Measurements from ENCODE around the gene RAPGEF1. TPM values are rescaled to one million over a fixed set of nuclear protein-coding genes. Genes with fewer than 3 reads are reported as not detected.

RAPGEF1 gene, protein sequence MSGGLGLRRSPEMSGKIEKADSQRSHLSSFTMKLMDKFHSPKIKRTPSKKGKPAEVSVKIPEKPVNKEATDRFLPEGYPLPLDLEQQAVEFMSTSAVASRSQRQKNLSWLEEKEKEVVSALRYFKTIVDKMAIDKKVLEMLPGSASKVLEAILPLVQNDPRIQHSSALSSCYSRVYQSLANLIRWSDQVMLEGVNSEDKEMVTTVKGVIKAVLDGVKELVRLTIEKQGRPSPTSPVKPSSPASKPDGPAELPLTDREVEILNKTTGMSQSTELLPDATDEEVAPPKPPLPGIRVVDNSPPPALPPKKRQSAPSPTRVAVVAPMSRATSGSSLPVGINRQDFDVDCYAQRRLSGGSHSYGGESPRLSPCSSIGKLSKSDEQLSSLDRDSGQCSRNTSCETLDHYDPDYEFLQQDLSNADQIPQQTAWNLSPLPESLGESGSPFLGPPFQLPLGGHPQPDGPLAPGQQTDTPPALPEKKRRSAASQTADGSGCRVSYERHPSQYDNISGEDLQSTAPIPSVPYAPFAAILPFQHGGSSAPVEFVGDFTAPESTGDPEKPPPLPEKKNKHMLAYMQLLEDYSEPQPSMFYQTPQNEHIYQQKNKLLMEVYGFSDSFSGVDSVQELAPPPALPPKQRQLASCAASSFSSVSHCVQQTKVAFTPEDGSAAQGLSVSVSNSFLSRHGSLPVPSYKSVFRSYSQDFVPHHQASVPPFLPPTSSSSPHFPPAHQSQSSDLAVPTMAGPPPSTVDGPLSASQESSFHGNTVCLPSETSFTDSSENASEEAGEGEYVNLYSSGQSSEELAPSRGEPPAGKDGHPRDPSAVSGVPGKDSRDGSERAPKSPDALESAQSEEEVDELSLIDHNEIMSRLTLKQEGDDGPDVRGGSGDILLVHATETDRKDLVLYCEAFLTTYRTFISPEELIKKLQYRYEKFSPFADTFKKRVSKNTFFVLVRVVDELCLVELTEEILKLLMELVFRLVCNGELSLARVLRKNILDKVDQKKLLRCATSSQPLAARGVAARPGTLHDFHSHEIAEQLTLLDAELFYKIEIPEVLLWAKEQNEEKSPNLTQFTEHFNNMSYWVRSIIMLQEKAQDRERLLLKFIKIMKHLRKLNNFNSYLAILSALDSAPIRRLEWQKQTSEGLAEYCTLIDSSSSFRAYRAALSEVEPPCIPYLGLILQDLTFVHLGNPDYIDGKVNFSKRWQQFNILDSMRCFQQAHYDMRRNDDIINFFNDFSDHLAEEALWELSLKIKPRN (N-terminal part only)
- total RNA-seq (2014; rRNA removed; shearing (Covaris generic)): 78.5 and 82.0 TPM in 2 replicates

DNA sequence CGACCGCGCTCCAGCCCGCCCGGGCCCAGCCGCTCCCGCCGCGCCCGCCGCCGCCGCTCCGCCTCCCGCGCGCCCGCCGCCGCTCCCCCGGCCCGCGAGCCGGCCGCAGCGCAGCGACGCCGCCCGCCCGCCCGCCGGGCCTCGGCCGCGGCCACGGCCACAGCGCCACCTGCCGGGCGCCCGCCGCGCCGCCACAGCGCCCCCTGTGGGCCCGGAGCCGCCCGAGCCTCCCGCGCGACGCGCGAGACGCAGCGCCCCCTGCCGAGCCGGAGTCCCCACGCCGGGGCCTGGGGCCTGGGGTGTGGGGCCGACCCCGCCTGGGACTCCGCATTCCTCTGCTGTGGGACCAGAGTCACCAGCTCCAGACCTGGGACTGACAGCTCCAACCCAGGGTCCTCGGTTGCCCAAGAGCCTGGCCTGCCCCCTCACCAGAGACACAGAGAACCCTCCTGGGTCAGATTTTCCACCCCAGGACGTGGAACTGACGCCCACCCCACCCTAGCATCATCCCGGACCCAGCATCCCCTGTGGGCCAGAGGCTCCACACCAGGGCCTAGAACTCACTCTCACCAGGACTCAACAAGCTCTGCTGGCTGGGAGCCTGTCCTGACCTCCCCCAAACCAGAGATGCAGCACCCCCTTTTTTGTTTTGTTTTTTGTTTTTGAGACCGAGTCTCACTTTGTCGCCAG, at the start of gene RAPGEF1:
RAPGEF1 (minus strand) TSS at position 118 of the 690 bp plus-strand sequence. CDS start 246 bp downstream, outside the sequence.
- H3K27me3 ChIP-seq: no peaks in the 10 kb centered on the region
- H3K36me3 ChIP-seq: no peaks in the 10 kb centered on the region
- peaks cover 26% of the 10 kb centered on the region for H3K4me1 ChIP-seq
- peak; percentile 67 to 73 for DNase-seq
- peak within 1 kb of the TSS; percentile 66 for H3K27ac ChIP-seq
- peak within 1 kb of the TSS; percentile 77 for H3K4me3 ChIP-seq
- no peaks in the 10 kb centered on the region for H3K9me3 ChIP-seq (replicated peaks)

DNA sequence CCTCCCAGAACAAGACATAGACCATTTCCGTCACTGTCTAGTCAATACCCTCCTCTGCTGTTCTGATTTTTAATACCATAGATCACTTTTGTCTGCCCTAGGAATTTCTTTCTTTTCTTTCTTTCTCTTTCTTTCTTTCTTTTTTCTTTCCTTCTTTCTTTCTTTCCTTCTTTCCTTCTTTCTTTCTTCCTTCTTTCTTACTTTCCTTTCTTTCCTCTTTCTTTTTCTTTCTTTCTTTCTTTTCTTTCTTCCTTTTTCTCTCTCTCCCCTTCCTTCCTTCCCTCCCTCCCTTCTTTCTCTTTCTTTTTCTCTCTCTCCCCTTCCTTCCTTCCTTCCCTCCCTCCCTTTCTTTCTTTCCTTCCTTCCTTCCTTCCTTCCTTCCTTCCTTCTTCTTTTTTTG, 49.0 kb upstream of the RAPGEF1 start:
- DNase-seq: no peak
- Histone ChIP-seq H3K4me1 (no peaks in the 10 kb centered on the region), H3K9me3 (replicated peaks) (no peaks in the 10 kb centered on the region), H3K27me3 (peaks cover 23% of the 10 kb centered on the region), H3K36me3 (no peaks in the 10 kb centered on the region), H3K27ac (no peak overlapping the region), H3K4me3 (no peak overlapping the region)

DNA sequence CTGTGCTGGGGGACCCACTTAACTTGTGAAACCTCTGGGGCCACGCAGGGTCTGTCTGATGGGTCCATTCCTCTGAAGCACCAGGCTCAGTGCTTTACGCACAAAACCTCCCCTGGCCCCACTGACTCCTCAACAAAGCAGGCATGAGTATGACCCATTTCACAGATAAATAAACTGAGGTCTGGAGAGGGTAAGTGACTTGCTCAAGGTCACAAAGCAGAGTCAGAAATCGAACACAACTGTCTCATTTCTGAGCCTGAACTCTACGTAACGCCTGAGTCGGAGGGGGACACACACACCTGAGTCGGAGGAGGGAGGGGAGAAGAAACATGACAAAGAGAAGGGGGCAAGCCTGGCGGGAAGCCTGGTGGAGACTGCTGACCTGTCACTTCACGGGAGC, 48.0 kb upstream of the RAPGEF1 start:
- peaks cover 16% of the 10 kb centered on the region for H3K27me3 ChIP-seq
- DNase-seq: no peak
- H3K4me1 ChIP-seq: no peaks in the 10 kb centered on the region
- H3K4me3 ChIP-seq: no peak overlapping the region
- H3K36me3 ChIP-seq: no peaks in the 10 kb centered on the region
- no peaks in the 10 kb centered on the region for H3K9me3 ChIP-seq (replicated peaks)
- H3K27ac ChIP-seq: no peak overlapping the region

DNA sequence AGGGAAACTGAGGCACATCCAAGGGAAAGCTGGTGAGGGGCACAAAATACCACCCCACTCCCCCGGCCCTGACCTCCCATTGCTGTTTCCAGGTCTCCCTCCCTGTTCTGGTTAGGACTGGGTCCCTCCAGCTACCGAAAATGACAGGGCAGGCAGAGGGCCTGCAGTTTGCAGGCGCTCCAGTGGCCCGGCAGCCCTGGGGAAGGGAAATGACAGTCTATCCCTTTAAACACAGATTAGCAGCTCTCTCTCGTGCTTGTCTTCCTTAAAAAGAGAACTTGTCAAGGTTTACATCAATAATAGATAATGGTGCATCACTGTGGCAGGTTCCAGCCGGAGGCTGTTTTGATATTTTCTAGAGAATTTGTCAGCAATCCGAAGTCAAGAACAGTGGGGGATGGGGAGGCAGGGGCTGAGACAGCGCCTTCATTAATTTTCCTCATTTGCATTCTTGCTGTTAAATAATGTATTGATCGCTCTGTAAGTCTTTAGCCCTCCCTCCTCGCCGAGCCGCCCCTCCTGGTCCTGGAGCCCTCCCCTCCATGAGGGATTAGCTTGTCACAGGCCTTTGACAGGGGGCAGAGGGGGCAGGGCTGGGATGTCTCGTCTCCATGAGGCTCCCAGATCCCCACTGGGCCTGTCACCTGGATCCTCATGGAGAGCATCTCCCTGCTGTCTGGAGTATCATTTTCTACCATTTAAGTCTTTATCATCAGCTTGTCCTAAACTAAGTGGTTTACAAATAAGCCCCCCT, 45.0 kb upstream of the RAPGEF1 start:
- no peak overlapping the region for H3K4me3 ChIP-seq
- H3K27me3 ChIP-seq: peaks cover 16% of the 10 kb centered on the region
- DNase-seq: no peak
- no peaks in the 10 kb centered on the region for H3K36me3 ChIP-seq
- no peaks in the 10 kb centered on the region for H3K4me1 ChIP-seq
- no peaks in the 10 kb centered on the region for H3K9me3 ChIP-seq (replicated peaks)
- H3K27ac ChIP-seq: no peak overlapping the region

DNA sequence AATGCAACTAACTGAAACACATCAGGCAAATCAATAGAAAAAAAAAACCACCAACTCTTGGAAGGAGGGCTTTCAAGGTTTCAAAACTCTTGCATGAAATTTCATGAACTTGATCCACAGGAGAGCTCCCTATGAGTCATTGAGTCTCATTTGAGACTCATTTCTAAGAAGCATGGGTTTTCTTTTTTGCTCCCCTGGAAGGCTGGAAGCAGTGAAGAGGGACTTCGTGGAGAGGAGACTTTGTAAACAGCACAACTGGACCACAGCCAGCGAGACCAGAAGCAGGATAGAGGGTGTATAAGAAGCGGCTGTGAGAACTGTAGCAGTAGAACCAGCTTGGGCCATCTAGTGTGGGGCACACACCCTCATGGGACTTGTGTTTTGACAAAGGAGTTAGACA, 41.2 kb upstream of the RAPGEF1 start:
- Histone ChIP-seq H3K27me3 (no peaks in the 10 kb centered on the region; the same call in none of the 2 replicates), H3K27ac (no peak overlapping the region), H3K36me3 (no peaks in the 10 kb centered on the region), H3K4me1 (no peaks in the 10 kb centered on the region), H3K4me3 (no peak overlapping the region), H3K9me3 (replicated peaks) (no peaks in the 10 kb centered on the region)
- no peak for DNase-seq

DNA sequence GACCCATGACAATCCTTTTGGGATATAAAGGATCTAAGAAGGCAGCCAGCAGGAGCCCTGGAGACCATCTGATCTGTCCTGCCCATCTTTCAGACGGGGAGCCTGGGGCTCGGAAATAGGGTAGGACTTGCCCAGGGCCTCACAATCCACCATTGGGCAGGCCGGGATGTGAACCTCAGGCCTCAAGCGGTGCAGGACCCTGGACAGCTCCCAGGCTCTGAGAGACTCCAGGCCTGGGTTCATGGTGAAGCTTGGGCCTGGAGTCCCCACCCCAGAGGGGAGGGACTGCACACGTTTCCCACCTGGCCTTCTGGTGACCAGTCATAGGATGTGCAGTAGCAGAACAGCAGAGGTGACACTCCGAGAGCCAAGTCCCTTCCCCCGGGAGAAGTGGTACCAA, 36.6 kb upstream of the RAPGEF1 start:
- DNase-seq: peak; percentile 74 to 87
- Histone ChIP-seq H3K9me3 (replicated peaks) (no peaks in the 10 kb centered on the region), H3K4me1 (no peaks in the 10 kb centered on the region), H3K27me3 (peaks cover 12% of the 10 kb centered on the region), H3K4me3 (no peak overlapping the region), H3K36me3 (no peaks in the 10 kb centered on the region), H3K27ac (no peak overlapping the region)

DNA sequence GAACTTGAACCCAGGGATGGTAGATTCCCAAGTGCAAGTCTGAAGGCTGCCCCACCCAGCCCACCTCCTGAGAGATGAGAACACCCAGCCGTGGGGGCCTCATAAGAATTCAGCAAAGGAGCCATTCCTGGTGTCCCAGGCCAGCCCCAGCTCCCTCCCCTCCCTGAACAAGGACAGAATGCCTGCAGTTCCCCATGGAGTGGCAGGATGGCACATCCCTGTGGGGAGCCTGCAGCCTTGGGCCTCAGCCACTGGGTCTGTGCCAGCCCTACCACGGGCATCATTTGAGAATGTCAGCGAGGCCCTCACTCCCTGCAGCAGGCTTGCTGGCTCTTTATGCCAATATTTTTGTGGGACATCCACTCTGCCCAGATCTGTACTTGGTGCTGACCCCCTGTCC, 36.2 kb upstream of the RAPGEF1 start:
- Histone ChIP-seq H3K27ac (no peak overlapping the region), H3K9me3 (replicated peaks) (no peaks in the 10 kb centered on the region), H3K27me3 (peaks cover 13% of the 10 kb centered on the region), H3K4me3 (no peak overlapping the region), H3K4me1 (no peaks in the 10 kb centered on the region), H3K36me3 (no peaks in the 10 kb centered on the region)
- no peak for DNase-seq

DNA sequence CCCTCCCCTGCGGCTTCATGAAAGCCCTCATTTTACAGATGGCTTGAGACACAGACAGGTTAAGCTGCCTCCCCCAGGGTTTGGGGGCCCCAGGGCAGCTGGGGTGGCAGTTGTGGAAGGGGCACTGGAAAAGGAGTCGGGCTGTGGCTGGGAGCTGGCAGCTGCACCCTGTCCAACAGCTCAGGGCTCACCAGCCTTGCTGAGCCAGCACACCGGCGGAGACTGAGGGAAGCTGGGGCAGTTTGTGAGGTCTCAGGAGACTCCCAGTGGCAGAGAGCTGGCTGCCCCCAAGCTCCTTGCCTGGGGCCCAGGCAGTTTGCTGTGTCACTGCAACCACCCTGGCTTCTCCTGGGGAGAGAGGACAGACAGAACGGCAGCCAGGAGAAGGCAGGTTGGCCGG, 34.8 kb upstream of the RAPGEF1 start:
- Histone ChIP-seq H3K27ac (no peak overlapping the region), H3K27me3 (peaks cover 19% of the 10 kb centered on the region), H3K36me3 (no peaks in the 10 kb centered on the region), H3K4me3 (no peak overlapping the region), H3K4me1 (no peaks in the 10 kb centered on the region), H3K9me3 (replicated peaks) (no peaks in the 10 kb centered on the region)
- no peak for DNase-seq

DNA sequence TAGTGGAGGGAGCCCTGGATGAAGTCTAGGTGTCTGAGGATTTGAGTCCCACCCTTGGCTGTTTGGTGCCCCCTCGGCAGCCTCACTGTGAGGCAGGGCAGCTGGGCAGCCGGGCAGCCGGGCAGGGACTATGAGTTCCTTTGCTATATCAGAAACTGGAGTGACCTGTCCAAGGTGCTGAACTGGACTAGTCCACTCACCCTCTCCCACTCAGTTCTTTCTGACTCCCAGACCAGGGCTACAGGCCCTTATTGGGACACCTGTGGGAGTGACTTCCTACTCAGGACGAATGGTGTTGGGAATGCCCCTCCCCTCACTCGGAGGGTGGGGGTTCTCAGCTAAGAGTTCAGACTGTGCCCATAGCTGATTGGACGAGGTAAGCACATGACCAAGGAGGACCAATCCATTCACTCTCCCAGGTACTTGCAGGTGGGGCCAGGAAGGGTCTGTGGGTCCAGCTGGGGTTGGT, 34.1 kb upstream of the RAPGEF1 start:
- no peaks in the 10 kb centered on the region for H3K36me3 ChIP-seq
- no peaks in the 10 kb centered on the region for H3K4me1 ChIP-seq
- H3K4me3 ChIP-seq: no peak overlapping the region
- no peak overlapping the region for H3K27ac ChIP-seq
- no peaks in the 10 kb centered on the region for H3K9me3 ChIP-seq (replicated peaks)
- peak; percentile 85 to 92 for DNase-seq
- H3K27me3 ChIP-seq: peaks cover 19% of the 10 kb centered on the region

DNA sequence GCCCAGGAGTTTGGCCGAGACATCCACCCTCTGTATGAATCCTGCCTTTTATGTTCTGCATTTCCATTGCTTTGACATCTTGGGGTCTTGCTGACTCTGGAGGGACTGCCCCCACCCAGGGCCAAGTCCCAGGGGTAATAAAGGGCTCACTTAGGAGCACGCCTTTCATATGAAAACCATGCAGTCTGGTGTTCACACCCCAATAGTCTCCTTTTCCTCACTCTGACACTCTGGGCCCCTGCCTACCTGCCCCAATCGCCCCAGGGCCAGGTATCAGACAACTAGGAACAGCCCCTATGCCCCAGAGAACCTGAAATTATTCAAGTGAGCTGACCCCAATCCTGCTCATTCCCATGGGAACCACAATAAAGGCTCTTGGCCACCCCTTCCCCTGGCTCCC, 33.1 kb upstream of the RAPGEF1 start:
- no peak overlapping the region for H3K27ac ChIP-seq
- no peaks in the 10 kb centered on the region for H3K36me3 ChIP-seq
- no peaks in the 10 kb centered on the region for H3K9me3 ChIP-seq (replicated peaks)
- H3K4me1 ChIP-seq: no peaks in the 10 kb centered on the region
- peaks cover 19% of the 10 kb centered on the region for H3K27me3 ChIP-seq
- no peak for DNase-seq
- H3K4me3 ChIP-seq: no peak overlapping the region

DNA sequence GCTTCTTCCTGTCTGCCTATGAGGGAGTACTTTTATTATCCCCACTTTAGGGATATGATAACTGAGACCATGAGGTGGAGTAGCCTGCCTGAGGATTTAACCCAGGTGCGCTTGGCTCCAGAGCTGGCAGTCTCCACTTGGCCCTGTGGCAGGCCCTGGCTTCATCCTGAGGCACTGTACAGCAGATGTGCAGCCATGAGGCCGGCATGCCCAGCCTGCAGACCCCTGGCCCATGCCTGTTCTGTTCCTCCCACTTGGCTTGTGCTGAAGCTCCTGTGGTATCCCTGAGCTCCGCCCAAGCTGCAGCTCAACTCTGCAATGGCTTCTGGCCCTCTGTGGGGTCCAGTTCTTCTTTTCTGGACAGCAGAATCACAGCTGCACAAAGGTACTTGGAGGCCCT, 31.8 kb upstream of the RAPGEF1 start:
- no peaks in the 10 kb centered on the region for H3K9me3 ChIP-seq (replicated peaks)
- H3K4me1 ChIP-seq: no peaks in the 10 kb centered on the region
- H3K4me3 ChIP-seq: no peak overlapping the region
- DNase-seq: no peak
- H3K36me3 ChIP-seq: no peaks in the 10 kb centered on the region
- H3K27me3 ChIP-seq: peaks cover 19% of the 10 kb centered on the region
- H3K27ac ChIP-seq: no peak overlapping the region

DNA sequence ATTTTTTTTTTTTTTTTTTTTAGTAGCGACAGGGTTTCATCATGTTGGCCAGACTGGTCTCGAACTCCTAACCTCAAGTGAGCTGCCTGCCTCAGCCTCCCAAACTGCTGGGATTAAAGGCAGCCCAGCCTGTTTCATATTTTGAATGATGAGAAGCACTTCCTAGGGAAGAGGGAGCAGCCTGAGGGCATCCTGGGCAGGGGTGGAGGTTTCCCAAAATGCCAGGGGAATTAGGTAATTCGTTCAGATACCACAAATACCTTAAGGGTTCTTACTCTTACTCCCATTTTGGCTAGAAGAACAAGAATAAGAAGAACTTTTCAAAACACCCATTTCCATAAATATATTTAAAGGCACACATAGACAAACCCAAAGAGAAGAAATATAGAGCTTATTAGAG, 29.5 kb upstream of the RAPGEF1 start:
- no peak for DNase-seq
- H3K9me3 ChIP-seq (replicated peaks): no peaks in the 10 kb centered on the region
- H3K4me3 ChIP-seq: no peak overlapping the region
- no peaks in the 10 kb centered on the region for H3K4me1 ChIP-seq
- H3K27ac ChIP-seq: no peak overlapping the region
- H3K36me3 ChIP-seq: no peaks in the 10 kb centered on the region
- H3K27me3 ChIP-seq: peaks cover 22% of the 10 kb centered on the region

DNA sequence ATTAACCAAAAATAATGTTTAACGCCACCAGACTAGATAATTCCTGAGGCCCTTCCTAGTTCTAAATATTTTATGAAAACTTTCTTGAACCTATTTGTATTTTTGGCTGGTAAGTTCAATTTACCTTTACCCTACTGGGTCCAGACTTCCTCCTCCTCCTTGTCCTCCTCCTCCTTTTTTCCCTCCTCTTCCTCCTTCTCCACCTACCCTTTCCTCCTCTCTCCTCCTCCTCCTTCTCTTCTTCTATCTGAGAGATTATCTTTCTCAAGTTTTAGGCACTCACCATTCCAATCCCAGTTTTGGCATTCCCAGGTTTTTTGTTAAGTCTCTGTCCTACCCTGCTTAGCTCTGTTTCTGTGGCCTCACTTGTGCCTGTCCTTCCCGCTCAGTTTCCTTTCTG, 24.7 kb upstream of the RAPGEF1 start:
- peaks cover 5% of the 10 kb centered on the region for H3K4me1 ChIP-seq
- H3K9me3 ChIP-seq (replicated peaks): no peaks in the 10 kb centered on the region
- no peak for DNase-seq
- H3K4me3 ChIP-seq: no peak overlapping the region
- H3K36me3 ChIP-seq: no peaks in the 10 kb centered on the region
- 0 out of 2 replicates have a peak, but pooled peaks cover 3% of the 10 kb centered on the region for H3K27me3 ChIP-seq
- no peak overlapping the region for H3K27ac ChIP-seq
